Common myeloid progenitor, CD34-positive (primary cell): ENCODE data around the gene PIH1D1.
"Not testable (repeated sequence)": the region's sequence is repeated elsewhere in the genome, so short reads cannot be mapped to it uniquely, and the experiment has no call there.

ENCODE experiments used
- CTCF ChIA-PET: fragments of 350-600 bp; sonication (Branson Sonifier 250); formaldehyde crosslinking; loops from one replicate; lab custom pipeline; 2021; ENCODE audit warnings: antibody characterized with exemption; lab: Charles Lee
- POLR2A ChIA-PET: fragments of 350-600 bp; sonication (Branson Sonifier 250); formaldehyde crosslinking; loops from one replicate; lab custom pipeline; 2021; ENCODE audit warnings: antibody characterized with exemption; lab: Charles Lee
- DNase-seq, 3 donors: peaks; one replicate each; pipeline versions ENCODE4 v3.0.0 to v3.0.0-alpha.2; 2013
- H3K27ac ChIP-seq, 2 experiments: 1 replicate in 1 of 2; 2 replicates in 1 of 2; pipeline ENCODE4 v1.7.0; 2013; ENCODE audit warnings: inconsistent platforms in 2 of 2, low read length in 2 of 2, mild to moderate bottlenecking in 2 of 2, low read depth in 1 of 2, moderate library complexity in 1 of 2; ENCODE audit not compliant: severe bottlenecking in 2 of 2, insufficient read depth in 1 of 2, poor library complexity in 1 of 2
- H3K27me3 ChIP-seq, 5 experiments: replicated peaks in 2 of 5; 1 replicate in 3 of 5; 2 replicates in 2 of 5; pipeline versions ENCODE4 v1.6.1 to v1.7.0; 2013; ENCODE audit warnings: low read length in 4 of 5, mild to moderate bottlenecking in 2 of 5, moderate library complexity in 2 of 5, inconsistent platforms in 1 of 5; ENCODE audit not compliant: insufficient read depth in 5 of 5, control insufficient read depth in 4 of 5
- H3K36me3 ChIP-seq, 4 experiments: 1 replicate in 2 of 4; 2 replicates in 2 of 4; pipeline versions ENCODE4 v1.6.1 to v1.7.0; 2013; ENCODE audit warnings: low read length in 3 of 4, control low read depth in 1 of 4, mild to moderate bottlenecking in 1 of 4; ENCODE audit not compliant: control insufficient read depth in 4 of 4, insufficient read depth in 4 of 4
- H3K4me1 ChIP-seq, 4 experiments: 1 replicate in 3 of 4; 2 replicates in 1 of 4; pipeline versions ENCODE4 v1.6.1 to v1.7.1; 2013; ENCODE audit warnings: low read length in 3 of 4, mild to moderate bottlenecking in 3 of 4, control low read depth in 1 of 4, inconsistent platforms in 1 of 4, moderate library complexity in 1 of 4; ENCODE audit not compliant: control insufficient read depth in 4 of 4, insufficient read depth in 4 of 4; ENCODE audit errors: control extremely low read depth in 1 of 4
- H3K4me3 ChIP-seq, 7 experiments: 1 replicate in 4 of 7; 2 replicates in 3 of 7; pipeline versions ENCODE4 v1.5.1 to v1.7.0; 2013; ENCODE audit warnings: mild to moderate bottlenecking in 7 of 7, low read length in 6 of 7, moderate library complexity in 6 of 7, inconsistent platforms in 2 of 7, low read depth in 2 of 7, control low read depth in 1 of 7; ENCODE audit not compliant: insufficient read depth in 4 of 7, control insufficient read depth in 1 of 7; ENCODE audit errors: extremely low read depth in 1 of 7
- H3K9me3 ChIP-seq, 5 experiments: 1 replicate in 4 of 5; 2 replicates in 1 of 5; pipeline versions ENCODE4 v1.6.1 to v1.7.1; 2013; ENCODE audit warnings: low read length in 4 of 5, mild to moderate bottlenecking in 2 of 5, inconsistent platforms in 1 of 5, low read depth in 1 of 5, moderate library complexity in 1 of 5; ENCODE audit not compliant: control insufficient read depth in 4 of 5, insufficient read depth in 2 of 5; ENCODE audit errors: control extremely low read depth in 1 of 5
- WGBS: methylation state at CpG from one replicate; pipeline ENCODE4 v1.1.5; 2013; ENCODE audit not compliant: insufficient coverage; 5-methylcytosine and 5-hydroxymethylcytosine counted together

The PIH1D1 gene

DNA sequence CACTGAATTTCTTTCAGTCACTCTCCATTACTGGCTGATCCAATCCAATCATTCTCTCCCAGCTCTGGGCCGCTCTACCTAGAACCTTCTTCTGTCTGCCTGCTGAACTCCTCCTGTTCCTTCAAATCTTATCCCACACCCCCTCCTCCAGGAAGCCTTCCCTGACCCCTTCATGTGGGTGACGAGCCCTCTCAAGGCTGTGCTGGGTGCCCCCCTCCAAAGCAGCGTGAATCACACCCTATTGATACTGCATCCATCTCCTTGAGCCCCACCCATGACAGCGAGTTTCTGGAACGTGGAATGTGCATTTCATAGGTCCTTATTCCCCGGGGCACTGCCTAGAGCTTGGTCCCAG, 3.2 kb downstream of the PIH1D1 start:
- POLR2A ChIA-PET = no interaction called here
- whole genome bisulfite sequencing = 98% methylated on average over 6 of the region's 6 CpGs
- CTCF ChIA-PET = interaction anchor here (1.0 to 1.7 kb wide), 3 partner anchors 10 to 25 kb away, joined by 3 to 5 read pairs (median 4); no protein-coding TSS in a partner anchor
- no peak for DNase-seq
- no peaks in the 10 kb centered on the region for H3K27me3 ChIP-seq
- H3K27ac ChIP-seq = no peak overlapping the region
- H3K36me3 ChIP-seq = peaks cover 0 to 39% (median 23%) of the 10 kb centered on the region in 4 experiments
- no peak overlapping the region for H3K4me3 ChIP-seq
- H3K4me1 ChIP-seq = peaks cover 0 to 20% (median 15%) of the 10 kb centered on the region in 4 experiments
- no peaks in the 10 kb centered on the region for H3K9me3 ChIP-seq

DNA sequence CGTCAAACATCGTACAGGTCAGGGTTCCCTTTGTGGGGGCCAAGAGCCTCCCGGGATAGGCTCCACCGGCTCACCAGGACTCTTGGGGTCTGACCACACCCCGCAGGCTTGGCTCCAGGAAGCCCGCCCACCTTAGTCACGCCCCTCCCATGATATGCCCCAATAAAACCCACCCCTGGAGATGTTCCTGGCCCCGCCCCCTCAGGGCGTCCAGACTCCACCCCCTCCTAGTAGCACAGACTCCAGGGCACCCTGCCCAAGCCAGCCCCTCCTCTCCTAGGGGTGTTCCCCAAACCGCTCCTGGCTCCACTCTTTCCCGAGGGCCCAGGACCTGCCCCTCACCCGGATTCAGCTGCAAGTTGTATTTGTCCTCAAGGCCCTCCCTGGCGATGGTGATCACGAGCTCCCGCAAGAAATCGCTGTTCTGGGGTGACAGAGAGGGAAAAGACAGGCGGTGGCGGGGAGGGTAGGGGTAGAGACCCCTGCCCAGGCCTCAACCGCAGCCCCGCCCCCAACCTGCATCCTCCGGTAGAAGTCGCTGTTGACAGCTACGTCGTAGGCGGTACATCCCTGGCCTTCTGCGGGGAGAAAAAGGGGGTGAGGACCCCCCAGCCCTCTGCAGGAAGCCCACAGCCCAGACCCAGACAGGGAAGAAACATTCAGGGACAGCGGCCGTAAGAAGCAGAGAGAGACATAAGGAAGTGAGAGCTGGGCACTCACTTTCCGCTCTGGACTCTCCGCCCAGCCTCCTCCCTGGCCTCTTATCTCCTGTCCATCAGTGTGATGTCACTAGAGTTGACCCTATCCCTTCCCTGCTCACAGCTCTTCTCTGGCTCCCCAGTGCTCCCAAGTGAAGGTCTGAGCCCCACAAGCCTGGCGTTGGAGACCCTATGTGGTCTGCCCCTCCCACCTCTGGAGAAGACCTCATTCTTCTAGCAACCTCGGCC, 3.9 kb downstream of the PIH1D1 start:
- no peak for DNase-seq
- POLR2A ChIA-PET = no interaction called here
- H3K9me3 ChIP-seq = no peaks in the 10 kb centered on the region

DNA sequence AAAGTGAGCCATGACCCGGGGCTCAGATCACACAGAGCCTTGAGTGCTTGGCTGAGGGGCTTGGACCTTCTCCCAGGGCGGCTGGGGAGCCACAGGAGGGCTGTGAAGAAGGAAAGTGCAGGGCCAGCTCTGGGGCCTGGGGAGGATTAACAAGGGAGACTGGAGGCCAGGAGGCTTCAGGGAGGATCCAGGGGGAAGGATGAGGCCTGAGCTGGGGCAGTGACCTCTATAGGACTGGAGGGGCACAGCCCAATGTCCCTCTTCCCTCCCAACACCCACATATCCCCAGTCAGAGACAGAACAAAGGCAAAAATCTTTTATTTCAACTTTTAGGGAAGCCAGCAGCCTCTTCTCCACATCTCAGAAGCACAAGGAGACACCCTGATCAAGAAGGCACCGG, 5.6 kb downstream of the PIH1D1 start:
- POLR2A ChIA-PET = no interaction called here

More for the DNA sequence above, 3.9 kb downstream of the PIH1D1 start:
- H3K36me3 ChIP-seq = peaks cover 0 to 39% (median 23%) of the 10 kb centered on the region in 4 experiments
- H3K4me3 ChIP-seq = no peak overlapping the region
- no peaks in the 10 kb centered on the region for H3K27me3 ChIP-seq
- peaks cover 0 to 26% (median 20%) of the 10 kb centered on the region in 4 experiments for H3K4me1 ChIP-seq
- 94% methylated on average over 30 of the region's 32 CpGs for WGBS
- CTCF ChIA-PET = interaction anchor here (1.0 to 1.7 kb wide), 5 partner anchors 11 to 26 kb away, joined by 3 to 5 read pairs (median 4); no protein-coding TSS in a partner anchor
- no peak overlapping the region for H3K27ac ChIP-seq

DNA sequence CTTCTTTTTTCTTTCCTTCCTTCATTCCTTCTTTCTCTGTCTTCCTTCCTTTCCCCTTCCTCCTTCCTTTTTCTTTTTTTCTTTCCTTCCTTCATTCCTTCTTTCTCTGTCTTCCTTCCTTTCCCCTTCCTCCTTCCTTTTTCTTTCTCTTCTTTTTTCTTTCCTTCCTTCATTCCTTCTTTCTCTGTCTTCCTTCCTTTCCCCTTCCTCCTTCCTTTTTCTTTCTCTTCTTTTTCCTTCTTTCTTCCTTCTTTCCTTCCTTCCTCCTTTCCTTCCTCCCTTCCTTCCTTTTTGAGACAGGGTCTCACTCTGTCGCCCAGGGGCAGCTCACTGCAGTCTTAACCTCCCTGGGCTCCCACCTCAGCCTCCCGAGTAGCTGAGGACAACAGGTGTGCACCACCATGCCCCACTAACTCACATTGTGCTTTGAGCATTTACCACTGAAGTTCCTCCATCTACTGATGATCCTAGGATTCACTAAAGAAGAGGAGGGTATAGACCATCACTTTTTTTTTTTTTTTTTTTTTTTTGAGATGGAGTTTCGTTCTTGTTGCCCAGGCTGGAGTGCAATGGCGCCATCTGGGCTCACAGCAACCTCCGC, 7.4 kb downstream of the PIH1D1 start:
- Histone ChIP-seq H3K4me3 (peak overlapping the region in 2 of 7 experiments; percentile 70 to 79), H3K27me3 (peaks cover 0 to 34% (median 21%) of the 10 kb centered on the region in 5 experiments), H3K36me3 (peaks cover 0 to 28% (median 19%) of the 10 kb centered on the region in 4 experiments), H3K4me1 (peaks cover 0 to 22% (median 15%) of the 10 kb centered on the region in 4 experiments)
- POLR2A ChIA-PET, H3K27ac ChIP-seq, H3K9me3 ChIP-seq, DNase-seq: not testable (repeated sequence)
- WGBS = 85% methylated on average over 3 of the region's 5 CpGs
- CTCF ChIA-PET = interaction anchor here (0.7 to 2.7 kb wide), 5 partner anchors 8 to 63 kb away, joined by 3 to 20 read pairs (median 5); no protein-coding TSS in a partner anchor

More for the DNA sequence above, 5.6 kb downstream of the PIH1D1 start:
- Histone ChIP-seq H3K9me3 (no peaks in the 10 kb centered on the region), H3K27ac (no peak overlapping the region), H3K4me1 (peaks cover 0 to 30% (median 22%) of the 10 kb centered on the region in 4 experiments), H3K4me3 (no peak overlapping the region), H3K27me3 (peaks cover 0 to 16% (median 8%) of the 10 kb centered on the region in 5 experiments), H3K36me3 (peaks cover 0 to 39% (median 23%) of the 10 kb centered on the region in 4 experiments)
- 67% methylated on average over 2 of the region's 3 CpGs for WGBS
- CTCF ChIA-PET = interaction anchor here (1.0 to 2.7 kb wide), 5 partner anchors 25 to 145 kb away, joined by 3 to 20 read pairs (median 5); no protein-coding TSS in a partner anchor
- no peak for DNase-seq

DNA sequence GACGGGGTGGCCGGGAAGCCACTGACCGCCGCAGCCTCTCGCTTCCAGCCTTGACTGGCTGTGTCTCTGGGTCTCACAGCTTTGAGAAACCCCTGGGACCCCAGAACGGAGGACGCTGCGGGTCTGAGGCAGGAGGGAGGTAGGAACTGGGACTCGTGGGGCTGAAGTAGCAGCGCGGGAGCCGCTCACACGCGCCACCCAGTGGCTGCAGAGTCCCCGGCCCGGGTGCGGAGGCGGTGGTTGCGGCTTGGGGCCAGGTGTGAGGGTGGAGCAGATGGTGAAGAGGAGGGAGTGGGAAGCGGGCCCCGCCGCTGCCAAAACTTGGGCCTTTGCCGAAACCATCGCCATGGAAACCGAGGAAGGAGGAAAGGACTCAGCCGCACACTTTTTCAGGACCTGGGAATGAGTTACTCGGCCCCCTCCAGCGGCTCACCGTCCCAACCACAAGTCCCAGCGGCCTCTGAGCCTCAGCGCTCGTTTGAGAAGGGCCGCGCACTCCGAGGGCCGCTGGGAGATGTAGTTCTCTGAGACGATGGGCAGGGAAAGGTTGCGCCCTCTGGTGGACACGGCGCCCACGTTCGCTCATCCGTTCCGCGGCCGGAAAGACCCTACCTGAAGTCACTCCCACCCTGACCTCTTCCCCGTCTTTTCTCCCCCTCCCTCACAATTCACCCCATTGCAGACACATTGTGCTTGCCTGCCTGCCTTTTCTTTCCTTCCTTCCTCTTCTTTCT, 8.1 kb downstream of the PIH1D1 start:
- no peaks in the 10 kb centered on the region for H3K9me3 ChIP-seq
- peak overlapping the region; percentile 43 to 79 (median 69) for H3K4me3 ChIP-seq
- no peak overlapping the region for H3K27ac ChIP-seq
- ChIA-PET CTCF (interaction anchor here (0.7 to 2.7 kb wide), 3 partner anchors 14 to 50 kb away, joined by 4 to 20 read pairs (median 9); no protein-coding TSS in a partner anchor), POLR2A (no interaction called here)
- peaks cover 0 to 22% (median 15%) of the 10 kb centered on the region in 4 experiments for H3K4me1 ChIP-seq
- under 1% methylated on average over 44 of the region's 47 CpGs for WGBS
- peaks cover 0 to 24% (median 14%) of the 10 kb centered on the region in 4 experiments for H3K36me3 ChIP-seq
- DNase-seq = peak; percentile 94 to 95 (median 95)
- peaks cover 2 to 40% (median 28%) of the 10 kb centered on the region in 5 experiments for H3K27me3 ChIP-seq

DNA sequence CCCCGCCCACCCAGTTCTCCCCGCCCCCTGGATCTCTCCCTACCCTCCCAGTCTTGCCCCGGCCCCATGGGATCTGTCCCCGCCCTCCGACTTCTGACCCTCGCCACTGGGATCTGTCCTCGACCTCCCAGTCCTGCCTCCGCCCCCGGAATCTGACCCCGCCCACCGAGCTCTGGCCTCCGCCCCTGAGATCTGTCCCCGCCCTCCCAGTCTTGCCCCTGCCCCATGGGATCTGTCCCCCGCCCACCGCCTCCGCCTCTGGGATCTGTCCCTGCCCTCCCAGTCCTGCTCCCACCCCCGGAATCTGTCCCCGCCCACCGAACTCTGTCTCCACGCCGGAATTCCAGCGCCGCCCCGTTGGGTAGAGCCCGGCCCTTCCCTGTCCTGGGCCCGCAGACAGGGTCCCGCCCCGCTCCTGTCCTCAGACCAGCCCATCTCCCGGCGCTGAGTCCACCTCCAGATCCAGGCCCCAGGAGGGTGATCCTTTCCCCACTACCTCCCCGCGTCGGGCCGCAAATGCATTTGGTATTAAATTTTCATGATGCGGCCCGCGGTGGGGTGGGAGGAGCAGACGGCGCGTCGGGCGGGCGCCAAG, 8.7 kb downstream of the PIH1D1 start:
- POLR2A ChIA-PET = no interaction called here
- H3K27me3 ChIP-seq = peaks cover 2 to 47% (median 34%) of the 10 kb centered on the region in 5 experiments
- no peak overlapping the region for H3K27ac ChIP-seq
- H3K4me3 ChIP-seq = peak overlapping the region; percentile 43 to 79 (median 69)
- H3K4me1 ChIP-seq = peaks cover 0 to 22% (median 15%) of the 10 kb centered on the region in 4 experiments
- H3K9me3 ChIP-seq = no peaks in the 10 kb centered on the region
- CTCF ChIA-PET = interaction anchor here (0.7 to 2.2 kb wide), 3 partner anchors 13 to 142 kb away, joined by 3 to 9 read pairs (median 4); no protein-coding TSS in a partner anchor
- peaks cover 0 to 17% (median 10%) of the 10 kb centered on the region in 4 experiments for H3K36me3 ChIP-seq
- WGBS = 0% methylated on average over 25 of the region's 43 CpGs
- no peak for DNase-seq
